Measurements from ENCODE around the gene RNASEH2C.
"Not testable (repeated sequence)": the region's sequence is repeated elsewhere in the genome, so short reads cannot be mapped to it uniquely, and the experiment has no call there.

The RNASEH2C gene

DNA sequence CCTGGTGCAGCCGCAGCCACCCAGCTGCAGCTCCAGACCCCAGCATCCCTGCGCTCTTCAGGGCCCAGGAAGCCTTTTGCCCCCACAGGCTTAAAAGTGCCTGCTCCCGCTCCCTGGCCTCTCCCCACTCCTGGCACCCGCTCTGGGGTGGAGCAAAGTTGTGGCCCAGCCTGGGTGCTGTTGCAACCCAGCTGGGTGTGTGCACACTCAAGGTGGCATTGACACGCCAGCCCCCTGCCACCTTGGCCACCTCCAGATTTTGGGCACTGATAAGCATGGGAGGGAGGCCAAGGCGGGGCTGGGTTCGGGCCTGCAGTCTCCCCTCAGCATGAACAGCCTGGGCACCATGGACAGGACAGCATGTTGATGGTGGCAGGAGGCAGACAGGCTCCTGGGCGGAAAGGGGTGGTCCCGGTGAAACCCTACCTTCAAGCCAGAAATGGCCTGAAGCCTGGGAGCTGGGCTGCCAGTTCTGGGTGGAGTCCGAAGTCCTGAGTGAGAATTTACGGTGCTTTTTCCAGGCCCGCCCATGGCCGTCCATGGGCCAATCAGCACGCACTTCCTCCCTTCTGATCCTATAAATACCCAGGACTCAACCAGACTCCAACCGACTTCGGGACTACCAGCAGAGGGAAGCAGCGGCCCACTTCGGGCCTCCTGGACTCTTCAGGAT lies 23.6 kb upstream of the RNASEH2C start:
- TF ChIP-seq, protein P1, sequence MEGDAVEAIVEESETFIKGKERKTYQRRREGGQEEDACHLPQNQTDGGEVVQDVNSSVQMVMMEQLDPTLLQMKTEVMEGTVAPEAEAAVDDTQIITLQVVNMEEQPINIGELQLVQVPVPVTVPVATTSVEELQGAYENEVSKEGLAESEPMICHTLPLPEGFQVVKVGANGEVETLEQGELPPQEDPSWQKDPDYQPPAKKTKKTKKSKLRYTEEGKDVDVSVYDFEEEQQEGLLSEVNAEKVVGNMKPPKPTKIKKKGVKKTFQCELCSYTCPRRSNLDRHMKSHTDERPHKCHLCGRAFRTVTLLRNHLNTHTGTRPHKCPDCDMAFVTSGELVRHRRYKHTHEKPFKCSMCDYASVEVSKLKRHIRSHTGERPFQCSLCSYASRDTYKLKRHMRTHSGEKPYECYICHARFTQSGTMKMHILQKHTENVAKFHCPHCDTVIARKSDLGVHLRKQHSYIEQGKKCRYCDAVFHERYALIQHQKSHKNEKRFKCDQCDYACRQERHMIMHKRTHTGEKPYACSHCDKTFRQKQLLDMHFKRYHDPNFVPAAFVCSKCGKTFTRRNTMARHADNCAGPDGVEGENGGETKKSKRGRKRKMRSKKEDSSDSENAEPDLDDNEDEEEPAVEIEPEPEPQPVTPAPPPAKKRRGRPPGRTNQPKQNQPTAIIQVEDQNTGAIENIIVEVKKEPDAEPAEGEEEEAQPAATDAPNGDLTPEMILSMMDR (IDR thresholded peaks at IDR 0.05; ENCODE audit: low read depth, low read length), result peak; percentile 29
- no peak for DNase-seq (ENCODE audit: extremely low read depth, low read depth)

DNA sequence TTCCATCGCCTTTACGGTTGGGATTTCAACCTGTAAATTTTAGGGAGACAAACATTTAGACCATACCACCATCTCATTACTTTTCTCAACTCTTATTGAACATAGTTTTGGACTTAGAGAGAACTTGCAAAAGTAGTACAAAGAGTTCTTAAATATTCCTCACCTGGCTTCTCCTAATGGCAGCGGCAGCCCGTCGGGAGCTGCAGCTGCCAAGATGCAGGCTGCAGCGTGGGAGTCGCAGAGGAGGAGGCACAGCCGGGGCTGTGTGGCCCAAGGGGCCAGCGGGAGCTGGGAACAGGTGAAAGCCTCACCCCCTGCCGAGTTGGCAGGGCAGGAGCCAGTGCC lies 23.1 kb upstream of the RNASEH2C start:
- no peak for DNase-seq (ENCODE audit: extremely low read depth, low read depth)
- TF ChIP-seq, protein P1 (IDR thresholded peaks at IDR 0.05; ENCODE audit: low read depth, low read length), result no peak

DNA sequence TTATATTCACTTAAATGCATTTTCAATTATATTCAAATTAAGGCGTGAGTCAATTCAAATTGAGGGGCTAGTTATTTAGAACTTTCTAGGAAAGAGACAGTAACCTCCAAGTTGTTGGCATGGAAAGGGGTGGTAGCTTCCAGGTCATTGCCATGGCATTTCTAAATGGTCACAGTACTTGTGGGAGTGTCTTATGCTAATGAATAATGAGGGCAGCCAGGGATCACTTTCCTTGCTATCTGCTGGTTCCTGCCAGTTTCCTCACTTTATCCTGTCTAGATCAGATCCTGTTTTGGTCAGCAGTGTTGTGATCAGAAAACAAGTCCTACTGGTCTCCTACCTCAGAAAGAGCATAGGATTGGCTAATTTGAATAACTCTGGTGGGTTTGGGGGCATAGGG lies 21.8 kb upstream of the RNASEH2C start:
- TF ChIP-seq, protein P1 (IDR thresholded peaks at IDR 0.05; ENCODE audit: low read depth, low read length), result no peak
- DNase-seq (ENCODE audit: extremely low read depth, low read depth), result no peak

DNA sequence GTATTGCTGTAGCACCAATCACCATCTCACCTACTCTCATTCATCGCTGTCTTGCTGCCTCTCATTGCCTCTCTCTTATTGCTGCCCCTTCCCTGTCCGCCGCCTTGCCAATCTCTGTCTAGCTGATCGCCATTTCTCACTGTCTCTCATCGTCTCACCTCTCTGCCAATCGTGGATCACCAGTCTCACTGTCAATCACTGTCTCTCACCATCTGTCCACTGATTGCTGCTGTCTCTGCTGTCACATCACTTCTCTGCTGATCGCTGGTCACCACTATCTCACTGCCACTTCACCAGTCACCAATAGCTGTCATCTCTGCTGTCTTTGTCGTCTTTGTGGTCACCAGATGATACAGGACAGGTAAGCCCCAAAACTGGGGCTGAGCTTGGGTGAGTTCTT lies 20.6 kb upstream of the RNASEH2C start:
- DNase-seq (ENCODE audit: extremely low read depth, low read depth), result no peak
- TF ChIP-seq, protein P1 (IDR thresholded peaks at IDR 0.05; ENCODE audit: low read depth, low read length), result no peak

DNA sequence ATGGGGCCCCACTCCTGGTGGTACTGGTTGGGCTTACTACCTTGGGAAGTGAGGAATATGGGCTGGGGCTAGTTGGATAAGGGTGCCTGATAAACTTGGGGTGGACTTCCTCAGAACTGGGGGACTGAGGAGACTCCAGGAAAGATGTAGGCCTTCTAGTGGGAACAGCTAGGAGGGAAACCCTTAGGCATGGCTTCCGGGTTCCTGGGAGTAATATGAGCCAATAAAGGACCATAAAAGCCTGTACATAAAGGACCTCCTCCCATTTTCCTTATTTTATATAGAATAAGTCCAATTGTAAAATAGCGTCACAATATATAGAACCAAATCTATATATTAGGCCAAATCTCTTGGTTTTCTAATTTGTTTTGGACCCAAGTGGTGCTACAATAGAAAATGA lies 18.4 kb upstream of the RNASEH2C start:
- no peak for DNase-seq (ENCODE audit: extremely low read depth, low read depth)
- TF ChIP-seq, protein P1 (IDR thresholded peaks at IDR 0.05; ENCODE audit: low read depth, low read length), result no peak

DNA sequence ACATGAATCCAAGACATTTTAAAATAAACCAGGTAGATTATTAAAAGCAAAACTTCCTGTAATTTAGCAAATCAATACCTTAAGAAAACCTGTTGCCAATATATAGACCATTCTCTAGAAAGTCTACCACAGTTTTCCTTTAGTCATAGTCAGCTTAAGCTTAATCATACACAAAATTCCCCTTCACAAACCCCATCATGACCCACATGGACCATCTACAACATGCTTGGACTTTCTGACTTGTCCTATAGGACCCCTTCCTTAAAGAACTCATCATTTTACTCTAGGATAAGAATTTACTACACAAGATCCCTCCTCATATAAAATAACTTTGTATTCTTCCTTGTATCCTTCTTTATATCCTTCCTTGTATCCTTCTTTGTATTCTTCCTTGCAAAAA lies 16.2 kb upstream of the RNASEH2C start:
- no peak for DNase-seq (ENCODE audit: extremely low read depth, low read depth)
- TF ChIP-seq, protein P1 (IDR thresholded peaks at IDR 0.05; ENCODE audit: low read depth, low read length), result no peak

DNA sequence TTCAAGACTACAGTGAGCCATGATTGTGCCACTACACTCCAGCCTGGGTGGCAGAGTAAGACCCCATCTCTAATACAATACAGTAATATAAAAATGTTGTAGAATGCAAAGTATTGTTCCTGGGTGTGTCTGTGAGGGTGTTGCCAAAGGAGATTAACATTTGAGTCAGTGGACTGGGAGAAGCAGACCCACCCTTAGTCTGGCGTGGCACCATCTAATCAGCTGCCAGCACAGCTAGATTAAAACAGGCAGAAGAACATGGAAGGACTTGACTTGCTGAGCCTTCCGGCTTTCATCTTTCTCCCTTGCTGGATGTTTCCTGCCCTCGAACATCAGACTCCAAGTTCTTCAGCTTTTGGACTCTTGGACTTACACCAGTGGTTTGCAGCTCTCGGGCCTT lies 14.5 kb upstream of the RNASEH2C start:
- not testable (repeated sequence) for DNase-seq (ENCODE audit: extremely low read depth, low read depth)

DNA sequence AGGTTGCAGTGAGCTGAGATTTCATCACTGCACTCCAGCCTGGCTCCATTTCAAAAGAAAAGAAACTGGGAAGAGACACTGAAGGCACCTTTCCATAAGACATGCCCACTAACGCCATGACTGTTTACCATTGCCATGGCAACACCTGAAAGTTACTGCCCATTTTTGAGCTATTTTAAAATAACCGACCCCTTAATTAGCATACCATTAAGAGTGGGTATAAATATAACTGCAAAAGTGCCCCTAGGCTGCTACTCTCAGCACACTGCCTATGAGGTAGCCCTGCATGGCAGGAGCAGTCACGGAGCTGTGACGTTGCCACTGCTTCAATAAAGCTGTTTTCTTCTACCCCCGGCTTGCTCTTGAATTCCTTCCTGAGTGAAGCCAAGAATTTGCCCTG lies 9.9 kb upstream of the RNASEH2C start:
- no peak for DNase-seq (ENCODE audit: extremely low read depth, low read depth)

More for the DNA sequence above, 9.9 kb upstream of the RNASEH2C start:
- TF ChIP-seq, protein P1 (IDR thresholded peaks at IDR 0.05; ENCODE audit: low read depth, low read length), result no peak

All from AG09319 (cell line).